Calu3 (cell line): ENCODE measurements around the gene PKP1. TPM values are rescaled to one million over a fixed set of nuclear protein-coding genes. Genes with fewer than 3 reads are reported as not detected.

Experiments
- BruUV-seq: library from RNA; stranded (reverse); fragments of 400-500 nt; replicated peaks from 2 replicates; lab custom pipeline; 2021; lab: Mats Ljungman, UMichigan
- CTCF ChIA-PET: fragments of 300-600 bp; sonication (Branson Sonifier 250); formaldehyde crosslinking; loops from one replicate; lab custom pipeline; 2022; ENCODE audit warnings: antibody characterized with exemption; lab: Charles Lee
- DNase-seq: peaks from one replicate; pipeline ENCODE4 v3.0.0; 2022
- H3K27ac Mint-ChIP-seq: one replicate; pipeline ENCODE4 v1.8.0; 2022; ENCODE audit warnings: mixed read lengths; ENCODE audit not compliant: unreplicated experiment
- H3K27me3 Mint-ChIP-seq: one replicate; pipeline ENCODE4 v1.8.0; 2022; ENCODE audit warnings: mixed read lengths; ENCODE audit not compliant: unreplicated experiment
- H3K36me3 Mint-ChIP-seq: one replicate; pipeline ENCODE4 v1.8.0; 2022; ENCODE audit warnings: mild to moderate bottlenecking, moderate library complexity, mixed read lengths; ENCODE audit not compliant: insufficient read depth, unreplicated experiment
- H3K4me1 Mint-ChIP-seq: one replicate; pipeline ENCODE4 v1.8.0; 2022; ENCODE audit warnings: mild to moderate bottlenecking, low read depth, mixed read lengths; ENCODE audit not compliant: unreplicated experiment
- H3K4me3 Mint-ChIP-seq: one replicate; pipeline ENCODE4 v1.8.0; 2022; ENCODE audit warnings: mild to moderate bottlenecking, low read depth, moderate library complexity, mixed read lengths; ENCODE audit not compliant: unreplicated experiment
- H3K9me3 Mint-ChIP-seq: one replicate; pipeline ENCODE4 v1.8.0; 2022; ENCODE audit warnings: low read depth, mixed read lengths; ENCODE audit not compliant: unreplicated experiment
- CTCF ChIP-seq: fragments of 200-600 bp; IDR thresholded peaks from one replicate; pipeline ENCODE4 v1.8.0; 2022; ENCODE audit warnings: antibody characterized with exemption; ENCODE audit not compliant: unreplicated experiment
- intact Hi-C: fragments of 100-400 bp; cut with micrococcal nuclease; formaldehyde crosslinking; loops from one replicate; pipeline ENCODE4 v1.10.0; 2022; ENCODE audit not compliant: unreplicated experiment
- total RNA-seq: library from RNA; stranded (reverse); gene quantifications from 2 replicates; pipeline ENCODE4 v1.2.3, GENCODE V29; 2022

The PKP1 gene
- total RNA-seq, 1 experiment from 2014 or later: 0.09 TPM

- CTCF ChIA-PET: no interaction called here
- no peaks in the 10 kb centered on the region for H3K4me1 Mint-ChIP-seq
- BruUV-seq: no TSS peak
- no peak for TF ChIP-seq CTCF
- H3K9me3 Mint-ChIP-seq: peaks cover 3% of the 10 kb centered on the region
- no peaks in the 10 kb centered on the region for H3K36me3 Mint-ChIP-seq
- peaks cover 64% of the 10 kb centered on the region for H3K27me3 Mint-ChIP-seq
- H3K27ac Mint-ChIP-seq: no peak overlapping the region
- DNase-seq: no peak
- intact Hi-C loops: no loop called here
- no peak overlapping the region for H3K4me3 Mint-ChIP-seq
Observed at GRCh38 chr1:201318504-201319340, 35.4 kb downstream of the PKP1 start.

- intact Hi-C loops: no loop called here
- BruUV-seq: no TSS peak
- no peaks in the 10 kb centered on the region for H3K36me3 Mint-ChIP-seq
- peaks cover 73% of the 10 kb centered on the region for H3K27me3 Mint-ChIP-seq
- H3K27ac Mint-ChIP-seq: no peak overlapping the region
- H3K4me1 Mint-ChIP-seq: no peaks in the 10 kb centered on the region
- peaks cover 3% of the 10 kb centered on the region for H3K9me3 Mint-ChIP-seq
- DNase-seq: no peak
- H3K4me3 Mint-ChIP-seq: no peak overlapping the region
- no peak for TF ChIP-seq CTCF
- CTCF ChIA-PET: no interaction called here
Observed at GRCh38 chr1:201319631-201320030, 36.3 kb downstream of the PKP1 start.

- CTCF ChIA-PET: interaction anchor here (0.7 kb wide), 2 partner anchors 30 to 53 kb away, joined by 4 to 7 read pairs; no protein-coding TSS in a partner anchor
- BruUV-seq: no TSS peak
- DNase-seq: no peak
- peaks cover 3% of the 10 kb centered on the region for H3K9me3 Mint-ChIP-seq
- intact Hi-C loops: no loop called here
- no peak overlapping the region for H3K27ac Mint-ChIP-seq
- no peak overlapping the region for H3K4me3 Mint-ChIP-seq
- no peak for TF ChIP-seq CTCF
- no peaks in the 10 kb centered on the region for H3K36me3 Mint-ChIP-seq
- H3K27me3 Mint-ChIP-seq: peaks cover 73% of the 10 kb centered on the region
- H3K4me1 Mint-ChIP-seq: no peaks in the 10 kb centered on the region
Observed at GRCh38 chr1:201320168-201320788, 37.0 kb downstream of the PKP1 start.

GRCh38 chr1:201321826-201322390 is 38.6 kb downstream of the PKP1 start:
- no peaks in the 10 kb centered on the region for H3K36me3 Mint-ChIP-seq
- no peak overlapping the region for H3K4me3 Mint-ChIP-seq
- H3K27me3 Mint-ChIP-seq: peaks cover 73% of the 10 kb centered on the region
- H3K4me1 Mint-ChIP-seq: no peaks in the 10 kb centered on the region
- CTCF ChIA-PET: interaction anchor here (0.7 kb wide), 1 partner anchor 10 kb away, joined by 3 read pairs; no protein-coding TSS in a partner anchor
- no peak overlapping the region for H3K27ac Mint-ChIP-seq
- H3K9me3 Mint-ChIP-seq: no peaks in the 10 kb centered on the region
- BruUV-seq: no TSS peak
- no peak for DNase-seq
- intact Hi-C loops: no loop called here
- TF ChIP-seq CTCF: no peak
